ENCODE data around the gene S100A16. TPM values are rescaled to one million over a fixed set of nuclear protein-coding genes. Genes with fewer than 3 reads are reported as not detected.

The S100A16 gene
- total and polyA plus RNA-seq, 9 of the 15 experiments (the other 6 are each of a cell fraction or from before 2014, with no cell fraction given): 1.6 to 6.9 (median 4.3) TPM

DNA sequence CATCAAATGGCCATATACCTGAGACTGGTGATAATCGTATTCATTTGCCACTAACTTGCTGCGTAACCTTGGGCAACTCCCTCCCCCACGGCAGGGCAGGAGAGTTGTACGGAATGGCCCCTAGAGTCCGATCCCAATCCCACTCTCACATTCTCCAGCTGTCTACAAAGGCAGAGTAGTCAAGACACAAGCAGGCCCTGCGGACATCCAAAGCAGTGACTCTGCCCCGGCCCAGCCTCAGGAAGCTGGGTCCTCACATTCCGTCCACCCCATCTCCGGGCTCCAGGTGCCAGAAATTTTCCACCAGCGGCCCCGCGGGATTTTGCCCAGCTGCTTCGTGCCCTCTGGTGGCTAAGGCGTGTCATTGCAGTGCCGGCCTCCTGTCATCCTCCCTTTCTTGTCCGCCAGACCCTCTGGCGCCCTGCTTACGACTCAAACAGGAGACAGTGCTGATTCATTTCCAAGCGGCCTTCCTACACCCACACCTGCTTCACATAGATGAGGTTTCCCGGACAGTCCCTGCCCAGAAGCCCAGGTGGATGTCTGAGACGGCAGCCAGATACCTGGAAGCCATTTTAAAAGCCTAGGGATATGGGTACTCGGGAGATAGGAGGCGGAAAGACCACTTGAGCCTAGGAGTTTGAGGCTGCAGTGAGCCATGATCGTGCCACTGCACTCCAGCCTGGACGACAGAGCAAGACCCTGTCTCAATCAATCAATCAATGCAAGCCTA, 44.4 kb downstream of the S100A16 start (continued):
- TF ChIP-seq ZNF507 (tag; conservative IDR thresholded peaks at IDR 0.05): no peak
- TF ChIP-seq E2F8 (IDR thresholded peaks at IDR 0.05; ENCODE audit: low read depth, partially characterized antibody): peak; percentile 29
- peak; percentile 48 for TF ChIP-seq TAF1 (IDR thresholded peaks at IDR 0.05; ENCODE audit: control insufficient read depth, extremely low read depth, insufficient read depth, low read length, severe bottlenecking)
- peak; percentile 69; the same call in 1 of the 2 replicates for TF ChIP-seq RB1 (IDR thresholded peaks at IDR 0.05; ENCODE audit: low read depth)
- peak; percentile 32 for TF ChIP-seq DACH1 (IDR thresholded peaks at IDR 0.05; ENCODE audit: partially characterized antibody)
- 0 out of 2 replicates have a peak, but pooled peaks have one; percentile 29 for TF ChIP-seq MAFG (tag; conservative IDR thresholded peaks at IDR 0.05)
- TF ChIP-seq TRIM28 (IDR thresholded peaks at IDR 0.05): 0 out of 2 replicates have a peak, but pooled peaks have one; percentile 15
- TF ChIP-seq POLR3A (IDR thresholded peaks at IDR 0.05; ENCODE audit: borderline replicate concordance, extremely low read depth, insufficient read depth, insufficient read length): no peak
- no peak for TF ChIP-seq ZNF75A (CRISPR knock-in tag; IDR thresholded peaks at IDR 0.05)
- no peak for TF ChIP-seq ZNF347 (CRISPR knock-in tag; IDR thresholded peaks at IDR 0.05; ENCODE audit: low read depth)
- TF ChIP-seq ZNF24 (IDR thresholded peaks at IDR 0.05): 0 out of 2 replicates have a peak, but pooled peaks have one; percentile 8
- TF ChIP-seq NR2C1 (IDR thresholded peaks at IDR 0.05): no peak
- no peak for TF ChIP-seq NR2C1 (tag; IDR thresholded peaks at IDR 0.05)
- TF ChIP-seq ZNF217 (CRISPR knock-in tag; IDR thresholded peaks at IDR 0.05): no peak
- TF ChIP-seq RBFOX2 (IDR thresholded peaks at IDR 0.05; ENCODE audit: low read depth, low read length): peak; percentile 57
- peak in 1 of 2 experiments; percentile 32; a peak in 1 of 4 replicates for TF ChIP-seq ARNT (IDR thresholded peaks at IDR 0.05)
- TF ChIP-seq DLX4 (CRISPR knock-in tag; IDR thresholded peaks at IDR 0.05): no peak
- 0 out of 2 replicates have a peak, but pooled peaks have one; percentile 41 for TF ChIP-seq ZHX1 (conservative IDR thresholded peaks at IDR 0.05; ENCODE audit: low read length)
- TF ChIP-seq ZNF57 (CRISPR knock-in tag; IDR thresholded peaks at IDR 0.05): no peak
- no peak for TF ChIP-seq ZFP30 (CRISPR knock-in tag; IDR thresholded peaks at IDR 0.05; ENCODE audit: borderline replicate concordance)
- peak; percentile 58 for TF ChIP-seq EGR1 (conservative IDR thresholded peaks at IDR 0.05)
- peak; percentile 98 for TF ChIP-seq SMC3 (conservative IDR thresholded peaks at IDR 0.05; ENCODE audit: insufficient read depth, low read depth, low read length)

All from K562 (cell line).